SJSA1 (cell line): Measurements from ENCODE around the gene CHST8. TPM values are rescaled to one million over a fixed set of nuclear protein-coding genes. Genes with fewer than 3 reads are reported as not detected.

Source experiments
- DNase-seq, 2 experiments: peaks; one replicate each; pipeline ENCODE4 v3.0.0-alpha.2; 2015 to 2020; ENCODE audit warnings: low spot score in 2 of 2, low read depth in 1 of 2
- H3K27ac ChIP-seq: fragments of 250-450 bp; sonication (Bioruptor Pico); 2 replicates; pipeline ENCODE4 v1.5.1; 2020; ENCODE audit warnings: mild to moderate bottlenecking, moderate library complexity
- H3K27me3 ChIP-seq: fragments of 250-450 bp; sonication (Bioruptor Pico); replicated peaks from 2 replicates; pipeline ENCODE4 v1.5.1; 2020; ENCODE audit warnings: mild to moderate bottlenecking, moderate library complexity
- H3K36me3 ChIP-seq: fragments of 250-450 bp; sonication (Bioruptor Pico); 2 replicates; pipeline ENCODE4 v1.5.1; 2020; ENCODE audit warnings: mild to moderate bottlenecking
- H3K4me1 ChIP-seq: fragments of 250-450 bp; sonication (Bioruptor Pico); replicated peaks from 2 replicates; pipeline ENCODE4 v1.6.1; 2021; ENCODE audit warnings: mild to moderate bottlenecking
- H3K4me3 ChIP-seq: fragments of 250-450 bp; sonication (Bioruptor Pico); 2 replicates; pipeline ENCODE4 v1.5.1; 2020; ENCODE audit warnings: mild to moderate bottlenecking
- H3K9me3 ChIP-seq: fragments of 250-450 bp; sonication (Bioruptor Pico); replicated peaks from 2 replicates; pipeline ENCODE4 v1.5.1; 2020; ENCODE audit warnings: mild to moderate bottlenecking
- total RNA-seq: library from RNA; depleted of rRNA; stranded (reverse); fragments of >200 nt; shearing (Covaris generic); gene quantifications from 2 replicates; pipeline ENCODE4 v1.2.3, GENCODE V29; 2014

CHST8 gene
- total RNA-seq, 1 experiment from 2014 or later = not detected

- DNase-seq = no peak
- no peak overlapping the region for H3K4me3 ChIP-seq
- H3K27ac ChIP-seq = no peak overlapping the region
- no peaks in the 10 kb centered on the region for H3K4me1 ChIP-seq
- no peaks in the 10 kb centered on the region for H3K27me3 ChIP-seq
- no peaks in the 10 kb centered on the region for H3K36me3 ChIP-seq
- H3K9me3 ChIP-seq = peaks cover 8% of the 10 kb centered on the region; the same call in 1 of the 2 replicates
These were observed 158.5 kb downstream of the CHST8 start for GRCh38 chr19:33780251-33780650.

GRCh38 chr19:33780746-33781145 lies 159.0 kb downstream of the CHST8 start:
- no peak for DNase-seq
- Histone ChIP-seq H3K36me3 (no peaks in the 10 kb centered on the region), H3K4me3 (no peak overlapping the region), H3K4me1 (no peaks in the 10 kb centered on the region), H3K9me3 (peaks cover 8% of the 10 kb centered on the region; the same call in 1 of the 2 replicates), H3K27me3 (no peaks in the 10 kb centered on the region), H3K27ac (no peak overlapping the region)

- Histone ChIP-seq H3K4me3 (no peak overlapping the region), H3K9me3 (peaks cover 8% of the 10 kb centered on the region; the same call in 1 of the 2 replicates), H3K36me3 (no peaks in the 10 kb centered on the region), H3K27ac (no peak overlapping the region), H3K27me3 (no peaks in the 10 kb centered on the region), H3K4me1 (no peaks in the 10 kb centered on the region)
- DNase-seq = no peak
These were observed 159.7 kb downstream of the CHST8 start for GRCh38 chr19:33781415-33781935.

GRCh38 chr19:33781996-33782395 lies 160.2 kb downstream of the CHST8 start:
- Histone ChIP-seq H3K36me3 (no peaks in the 10 kb centered on the region), H3K4me3 (no peak overlapping the region), H3K27me3 (no peaks in the 10 kb centered on the region), H3K4me1 (no peaks in the 10 kb centered on the region), H3K9me3 (peaks cover 8% of the 10 kb centered on the region; the same call in 1 of the 2 replicates), H3K27ac (no peak overlapping the region)
- no peak for DNase-seq

GRCh38 chr19:33784432-33784831 lies 162.7 kb downstream of the CHST8 start:
- DNase-seq = no peak
- Histone ChIP-seq H3K4me3 (no peak overlapping the region), H3K36me3 (no peaks in the 10 kb centered on the region), H3K9me3 (no peaks in the 10 kb centered on the region), H3K27me3 (peaks cover 6% of the 10 kb centered on the region; the same call in 1 of the 2 replicates), H3K27ac (no peak overlapping the region), H3K4me1 (no peaks in the 10 kb centered on the region)

GRCh38 chr19:33785795-33786194 lies 164.0 kb downstream of the CHST8 start:
- Histone ChIP-seq H3K9me3 (no peaks in the 10 kb centered on the region), H3K36me3 (no peaks in the 10 kb centered on the region), H3K4me3 (no peak overlapping the region), H3K4me1 (no peaks in the 10 kb centered on the region), H3K27me3 (peaks cover 13% of the 10 kb centered on the region), H3K27ac (no peak overlapping the region)
- DNase-seq = no peak

GRCh38 chr19:33788676-33789075 lies 166.9 kb downstream of the CHST8 start:
- no peaks in the 10 kb centered on the region for H3K36me3 ChIP-seq
- DNase-seq = no peak
- H3K4me3 ChIP-seq = no peak overlapping the region
- H3K27ac ChIP-seq = no peak overlapping the region
- H3K9me3 ChIP-seq = no peaks in the 10 kb centered on the region
- H3K27me3 ChIP-seq = peaks cover 21% of the 10 kb centered on the region
- no peaks in the 10 kb centered on the region for H3K4me1 ChIP-seq

GRCh38 chr19:33789344-33789743 lies 167.6 kb downstream of the CHST8 start:
- no peaks in the 10 kb centered on the region for H3K9me3 ChIP-seq
- no peaks in the 10 kb centered on the region for H3K4me1 ChIP-seq
- H3K27ac ChIP-seq = no peak overlapping the region
- no peaks in the 10 kb centered on the region for H3K36me3 ChIP-seq
- peaks cover 28% of the 10 kb centered on the region for H3K27me3 ChIP-seq
- no peak for DNase-seq
- H3K4me3 ChIP-seq = no peak overlapping the region

GRCh38 chr19:33794683-33795369 lies 173.1 kb downstream of the CHST8 start:
- Histone ChIP-seq H3K27me3 (peaks cover 70% of the 10 kb centered on the region), H3K4me1 (peaks cover 17% of the 10 kb centered on the region), H3K27ac (peak overlapping the region; percentile 41; the same call in 1 of the 2 replicates), H3K4me3 (peak overlapping the region; percentile 45), H3K36me3 (no peaks in the 10 kb centered on the region), H3K9me3 (0 out of 2 replicates have a peak, but pooled peaks cover 6% of the 10 kb centered on the region)
- no peak for DNase-seq

GRCh38 chr19:33795370-33796163 lies 173.8 kb downstream of the CHST8 start:
- Histone ChIP-seq H3K4me1 (peaks cover 17% of the 10 kb centered on the region), H3K27me3 (peaks cover 74% of the 10 kb centered on the region), H3K4me3 (peak overlapping the region; percentile 45), H3K9me3 (0 out of 2 replicates have a peak, but pooled peaks cover 6% of the 10 kb centered on the region), H3K36me3 (no peaks in the 10 kb centered on the region), H3K27ac (peak overlapping the region; percentile 41)
- peak; percentile 52 to 62 for DNase-seq

GRCh38 chr19:33796164-33796875 lies 174.6 kb downstream of the CHST8 start, which contains the start of gene KCTD15:
Gene KCTD15, plus strand, starts transcription at chr19:33796870. Its CDS starts 3,585 bp downstream, at chr19:33800455.
- peak in 1 of 2 experiments; percentile 26 for DNase-seq
- H3K27me3 ChIP-seq = peaks cover 78% of the 10 kb centered on the region

GRCh38 chr19:33797802-33798671 lies 176.3 kb downstream of the CHST8 start:
- peak overlapping the region; percentile 45 for H3K4me3 ChIP-seq
- no peaks in the 10 kb centered on the region for H3K36me3 ChIP-seq
- no peak for DNase-seq
- no peak overlapping the region for H3K27ac ChIP-seq
- H3K4me1 ChIP-seq = peaks cover 17% of the 10 kb centered on the region
- 0 out of 2 replicates have a peak, but pooled peaks cover 6% of the 10 kb centered on the region for H3K9me3 ChIP-seq
- H3K27me3 ChIP-seq = peaks cover 78% of the 10 kb centered on the region

More at GRCh38 chr19:33796164-33796875, 174.6 kb downstream of the CHST8 start, which contains the start of gene KCTD15:
- Histone ChIP-seq H3K9me3 (0 out of 2 replicates have a peak, but pooled peaks cover 6% of the 10 kb centered on the region), H3K27ac (peak within 1 kb of the TSS; percentile 41), H3K4me3 (peak within 1 kb of the TSS; percentile 45), H3K4me1 (peaks cover 17% of the 10 kb centered on the region), H3K36me3 (no peaks in the 10 kb centered on the region)
